Neuronal stem cell (in vitro differentiated cells): Measurements from ENCODE around the gene CPAMD8.

Source experiments
- DNase-seq: peaks from one replicate; pipeline ENCODE4 v3.0.0-alpha.2; 2013; ENCODE audit warnings: low spot score
- H2AFZ ChIP-seq: one replicate; pipeline ENCODE4 v1.6.1; 2013; ENCODE audit warnings: mild to moderate bottlenecking, low read length, inconsistent platforms
- H2AK5ac ChIP-seq: 2 replicates; pipeline ENCODE4 v1.6.1; 2013; ENCODE audit warnings: low read depth, mild to moderate bottlenecking, inconsistent platforms, low read length, moderate library complexity, mixed read lengths
- H2BK120ac ChIP-seq: 2 replicates; pipeline ENCODE4 v1.6.1; 2013; ENCODE audit warnings: low read depth, mild to moderate bottlenecking, inconsistent platforms, low read length, moderate library complexity, mixed read lengths
- H2BK12ac ChIP-seq: one replicate; pipeline ENCODE4 v1.6.1; 2013; ENCODE audit warnings: low read length, inconsistent platforms
- H2BK15ac ChIP-seq: 2 replicates; pipeline ENCODE4 v1.6.1; 2013; ENCODE audit warnings: mild to moderate bottlenecking, low read length, inconsistent platforms, mixed read lengths
- H2BK5ac ChIP-seq: one replicate; pipeline ENCODE4 v1.6.1; 2013; ENCODE audit warnings: inconsistent platforms, mild to moderate bottlenecking, low read length, moderate library complexity
- H3K14ac ChIP-seq: one replicate; pipeline ENCODE4 v1.6.1; 2013; ENCODE audit warnings: low read length, inconsistent platforms
- H3K18ac ChIP-seq: 2 replicates; pipeline ENCODE4 v1.6.1; 2013; ENCODE audit warnings: low read length, inconsistent platforms
- H3K23ac ChIP-seq: 2 replicates; pipeline ENCODE4 v1.6.1; 2013; ENCODE audit warnings: low read depth, mild to moderate bottlenecking, mixed read lengths, low read length, inconsistent platforms; ENCODE audit not compliant: poor library complexity
- H3K27ac ChIP-seq: replicated peaks from 3 replicates; pipeline ENCODE4 v1.5.1; 2013; ENCODE audit warnings: low read length, inconsistent platforms
- H3K27me3 ChIP-seq, 3 experiments: 2 replicates each; pipeline ENCODE4 v1.6.1; 2013; ENCODE audit warnings: low read length in 3 of 3, mild to moderate bottlenecking in 2 of 3, inconsistent platforms in 1 of 3, low read depth in 1 of 3, mixed read lengths in 1 of 3, moderate library complexity in 1 of 3; ENCODE audit not compliant: control insufficient read depth in 3 of 3, insufficient read depth in 3 of 3
- H3K36me3 ChIP-seq, 2 donors: replicated peaks in 1 of 2; 2 replicates each; pipeline ENCODE4 v1.6.1; 2013; ENCODE audit warnings: low read length in 2 of 2; ENCODE audit not compliant: control insufficient read depth in 2 of 2, insufficient read depth in 2 of 2
- H3K4ac ChIP-seq: 2 replicates; pipeline ENCODE4 v1.6.1; 2013; ENCODE audit warnings: inconsistent platforms, mild to moderate bottlenecking, low read length, moderate library complexity
- H3K4me1 ChIP-seq, 2 donors: 1 replicate in 1 of 2; 2 replicates in 1 of 2; pipeline ENCODE4 v1.6.1; 2013; ENCODE audit warnings: low read length in 2 of 2, low read depth in 1 of 2; ENCODE audit not compliant: control insufficient read depth in 2 of 2, insufficient read depth in 1 of 2
- H3K4me2 ChIP-seq: one replicate; pipeline ENCODE4 v1.6.1; 2013; ENCODE audit warnings: mild to moderate bottlenecking, low read length, inconsistent platforms; ENCODE audit not compliant: insufficient read depth, poor library complexity, severe bottlenecking
- H3K4me3 ChIP-seq, 2 donors: 2 replicates each; pipeline ENCODE4 v1.5.1; 2013; ENCODE audit warnings: low read length in 2 of 2, mild to moderate bottlenecking in 2 of 2, inconsistent platforms in 1 of 2, moderate library complexity in 1 of 2
- H3K79me1 ChIP-seq: one replicate; pipeline ENCODE4 v1.6.1; 2013; ENCODE audit warnings: low read depth, mild to moderate bottlenecking, inconsistent platforms, low read length, moderate library complexity
- H3K9ac ChIP-seq: one replicate; pipeline ENCODE4 v1.6.1; 2013; ENCODE audit warnings: mild to moderate bottlenecking, low read depth, low read length, inconsistent platforms; ENCODE audit not compliant: poor library complexity
- H3K9me3 ChIP-seq, 2 donors: replicated peaks in 1 of 2; 2 replicates each; pipeline versions ENCODE3 to v1.6.1; 2013; ENCODE audit warnings: low read length in 2 of 2, mild to moderate bottlenecking in 2 of 2, inconsistent platforms in 1 of 2, low read depth in 1 of 2, mixed read lengths in 1 of 2, moderate library complexity in 1 of 2; ENCODE audit not compliant: control insufficient read depth in 2 of 2, insufficient read depth in 1 of 2
- H4K8ac ChIP-seq: one replicate; pipeline ENCODE4 v1.6.1; 2013; ENCODE audit warnings: low read depth, mild to moderate bottlenecking, inconsistent platforms, low read length, moderate library complexity
- H4K91ac ChIP-seq: one replicate; pipeline ENCODE4 v1.6.1; 2013; ENCODE audit warnings: low read length, low read depth, mild to moderate bottlenecking, inconsistent platforms; ENCODE audit not compliant: poor library complexity
- WGBS, 2 donors: extraction: QIAGEN DNeasy Blood & Tissue Kit; methylation state at CpG; one replicate each; pipeline ENCODE4 v1.1.7; 2013; ENCODE audit warnings: missing lambda C conversion rate in 2 of 2, mixed read lengths in 1 of 2; ENCODE audit not compliant: insufficient read length in 2 of 2, insufficient replicate concordance in 1 of 2; ENCODE audit errors: extremely low coverage in 2 of 2; 5-methylcytosine and 5-hydroxymethylcytosine counted together

Gene CPAMD8

DNA sequence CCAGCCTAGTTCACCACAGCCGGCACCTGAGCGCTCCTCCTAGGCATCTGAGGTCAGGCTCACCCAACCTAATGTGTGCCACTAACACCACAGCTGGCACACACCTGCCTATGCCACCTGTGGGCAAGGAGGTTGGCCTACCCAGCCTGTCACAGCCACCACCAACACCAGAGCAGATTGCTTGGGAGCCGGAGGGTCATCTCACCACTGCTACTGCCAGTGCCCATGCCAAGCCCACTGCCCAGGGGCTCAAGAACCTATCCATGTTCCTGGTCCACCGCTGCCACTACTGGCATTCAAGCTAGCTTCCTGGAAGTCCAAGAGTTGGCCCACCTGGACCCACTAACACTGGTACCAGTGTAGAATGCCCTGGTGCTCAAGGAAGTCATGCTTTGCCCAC is 95.3 kb downstream of the CPAMD8 start:
- no CpG with 5 or more reads among the region's 4 CpGs for WGBS, 2 donors
- Histone ChIP-seq H2AFZ (no peak overlapping the region), H3K36me3 (peaks cover 0 to 2% of the 10 kb centered on the region in 2 donors), H2BK15ac (no peak overlapping the region), H3K4ac (no peak overlapping the region), H3K9me3 (peaks cover 9 to 11% of the 10 kb centered on the region in 2 donors), H3K27ac (no peak overlapping the region), H2BK5ac (peak overlapping the region; percentile 62), H3K4me2 (no peak overlapping the region), H4K91ac (no peak overlapping the region), H2BK120ac (no peak overlapping the region), H2AK5ac (no peak overlapping the region), H3K23ac (peak overlapping the region; percentile 87), H3K18ac (peak overlapping the region; percentile 81), H3K9ac (no peak overlapping the region), H4K8ac (peak overlapping the region; percentile 93), H3K79me1 (peaks cover 5% of the 10 kb centered on the region), H3K4me3 (no peak overlapping the region), H2BK12ac (peak overlapping the region; percentile 63), H3K27me3 (no peaks in the 10 kb centered on the region), H3K14ac (no peak overlapping the region), H3K4me1 (no peaks in the 10 kb centered on the region)
- no peak for DNase-seq

DNA sequence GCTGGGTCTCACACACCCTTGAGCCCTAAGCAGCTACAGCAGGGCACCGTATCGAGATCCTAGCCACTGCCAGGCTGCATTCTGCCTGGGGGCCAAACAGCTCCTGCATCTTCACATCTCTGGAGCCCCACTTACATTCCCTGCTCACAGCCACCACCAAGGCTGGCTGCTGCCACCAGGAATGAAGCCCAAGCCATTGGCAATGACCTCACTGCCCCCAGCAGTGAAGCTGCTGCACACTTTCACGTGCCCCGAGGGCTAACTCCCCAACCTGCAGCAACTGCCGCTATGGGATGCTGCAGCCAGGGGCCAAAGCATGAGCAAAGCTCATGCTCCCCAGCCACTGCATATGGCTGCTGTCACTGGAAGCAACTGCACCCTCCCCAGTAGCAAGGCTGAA is 95.9 kb downstream of the CPAMD8 start:
- Histone ChIP-seq H2BK120ac (no peak overlapping the region), H3K36me3 (peaks cover 0 to 2% of the 10 kb centered on the region in 2 donors), H3K14ac (no peak overlapping the region), H2BK15ac (no peak overlapping the region), H2BK12ac (peak overlapping the region; percentile 53), H3K27me3 (no peaks in the 10 kb centered on the region), H3K4me1 (no peaks in the 10 kb centered on the region), H3K79me1 (peaks cover 5% of the 10 kb centered on the region), H3K9me3 (peaks cover 9 to 11% of the 10 kb centered on the region in 2 donors), H3K27ac (no peak overlapping the region), H2BK5ac (peak overlapping the region; percentile 62), H4K8ac (no peak overlapping the region), H3K4me3 (no peak overlapping the region), H3K23ac (no peak overlapping the region), H3K9ac (no peak overlapping the region), H2AK5ac (no peak overlapping the region), H3K4ac (no peak overlapping the region), H4K91ac (no peak overlapping the region), H3K4me2 (no peak overlapping the region), H2AFZ (no peak overlapping the region), H3K18ac (peak overlapping the region; percentile 71)
- WGBS, 2 donors = no CpG with 5 or more reads among the region's 5 CpGs
- no peak for DNase-seq

DNA sequence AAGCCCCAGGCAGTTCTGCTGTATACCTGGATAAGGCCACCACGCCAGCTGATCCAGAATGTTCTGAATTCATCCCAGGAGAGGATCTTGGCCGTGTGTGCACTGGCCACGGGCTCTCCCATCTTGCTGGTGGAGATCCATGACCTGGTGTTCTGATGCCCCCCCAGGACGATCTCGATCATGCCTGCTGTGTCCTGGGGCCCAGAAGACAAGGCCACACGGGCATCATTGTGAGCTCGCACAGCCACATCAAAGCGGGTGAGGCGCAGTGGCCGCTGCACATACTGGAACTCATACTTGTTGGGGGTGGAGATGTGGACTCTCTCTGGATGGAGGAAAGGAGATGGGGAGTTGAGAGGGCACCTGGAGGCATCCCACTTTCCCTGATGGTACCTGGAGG is 97.7 kb downstream of the CPAMD8 start:
- Histone ChIP-seq H3K4me1 (no peaks in the 10 kb centered on the region), H2AK5ac (no peak overlapping the region), H2BK12ac (no peak overlapping the region), H2BK5ac (no peak overlapping the region), H3K14ac (no peak overlapping the region), H2BK120ac (no peak overlapping the region), H3K18ac (no peak overlapping the region), H3K79me1 (peaks cover 5% of the 10 kb centered on the region), H3K4me2 (no peak overlapping the region), H2BK15ac (no peak overlapping the region), H2AFZ (no peak overlapping the region), H3K36me3 (peaks cover 0 to 5% of the 10 kb centered on the region in 2 donors), H3K27me3 (no peaks in the 10 kb centered on the region), H3K9ac (no peak overlapping the region), H4K91ac (no peak overlapping the region), H4K8ac (no peak overlapping the region), H3K9me3 (peaks cover 9 to 13% of the 10 kb centered on the region in 2 donors), H3K23ac (no peak overlapping the region), H3K27ac (no peak overlapping the region), H3K4ac (no peak overlapping the region), H3K4me3 (no peak overlapping the region)
- no peak for DNase-seq
- WGBS, 2 donors = no CpG with 5 or more reads among the region's 10 CpGs

DNA sequence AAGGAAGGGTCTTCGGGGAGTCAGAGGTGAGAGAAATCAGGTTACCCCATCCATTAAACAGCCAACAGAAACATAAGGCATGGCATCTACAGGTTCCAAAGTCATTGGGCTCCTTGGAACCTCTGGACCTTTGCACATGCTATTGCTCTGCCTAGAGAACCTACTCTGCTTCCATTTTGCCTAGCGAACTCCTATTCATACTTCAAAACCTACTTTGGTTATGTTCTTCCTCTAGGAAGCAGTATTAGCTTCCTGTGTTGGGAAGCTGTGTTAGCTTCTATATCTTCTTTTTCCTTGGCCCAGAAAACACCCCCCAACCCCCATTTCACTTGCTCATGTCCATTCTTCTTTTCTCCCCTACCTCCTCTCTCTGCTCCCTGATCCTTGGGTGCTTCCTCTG is 98.3 kb downstream of the CPAMD8 start:
- Histone ChIP-seq H3K36me3 (peaks cover 0 to 5% of the 10 kb centered on the region in 2 donors), H2BK15ac (no peak overlapping the region), H3K4ac (no peak overlapping the region), H2BK12ac (no peak overlapping the region), H3K14ac (no peak overlapping the region), H3K4me1 (no peaks in the 10 kb centered on the region), H3K9ac (no peak overlapping the region), H3K27me3 (no peaks in the 10 kb centered on the region), H3K27ac (no peak overlapping the region), H4K8ac (no peak overlapping the region), H2BK120ac (no peak overlapping the region), H4K91ac (no peak overlapping the region), H3K4me3 (no peak overlapping the region), H3K79me1 (peaks cover 5% of the 10 kb centered on the region), H2AK5ac (no peak overlapping the region), H3K4me2 (no peak overlapping the region), H3K9me3 (peaks cover 9 to 13% of the 10 kb centered on the region in 2 donors), H3K23ac (no peak overlapping the region), H2AFZ (no peak overlapping the region), H2BK5ac (no peak overlapping the region), H3K18ac (no peak overlapping the region)
- no peak for DNase-seq
- WGBS, 2 donors = no CpG with 5 or more reads among the region's 2 CpGs
